PC-3 (cell line): Measurements from ENCODE around the gene CD244.

Source experiments
- EZH2phosphoT487 ChIP-seq: fragments of 300-600 bp; sonication (generic); IDR thresholded peaks from 2 replicates; pipeline ENCODE4 v1.6.1; 2018; ENCODE audit warnings: mild to moderate bottlenecking, antibody characterized with exemption, low read length, borderline replicate concordance
- TF ChIP-seq, protein P1 (sequence below): fragments of 300-600 bp; sonication (generic); conservative IDR thresholded peaks from 2 replicates; pipeline ENCODE4 v1.5.1; 2017; ENCODE audit warnings: antibody characterized with exemption, low read depth, mild to moderate bottlenecking, low read length

DNA sequence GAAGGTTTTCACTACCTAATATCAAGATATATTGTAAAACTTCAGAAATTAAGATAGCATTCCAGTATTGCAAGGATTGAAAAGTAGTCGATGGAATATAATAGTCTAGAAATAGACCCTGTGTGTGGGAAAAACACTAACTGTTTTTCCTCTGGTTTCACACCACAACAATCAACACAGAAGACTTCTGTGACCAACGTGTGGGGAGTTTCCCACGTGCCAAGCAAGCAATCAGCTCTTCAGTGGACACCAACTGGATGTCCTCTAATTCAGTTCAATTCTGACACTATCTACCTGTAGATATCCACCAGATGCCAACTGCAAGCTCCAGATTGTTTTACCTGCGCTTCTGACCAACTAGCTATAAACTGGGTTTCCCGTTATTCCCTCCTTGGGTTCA, 12.1 kb downstream of the CD244 start:
- TF ChIP-seq, protein P1, sequence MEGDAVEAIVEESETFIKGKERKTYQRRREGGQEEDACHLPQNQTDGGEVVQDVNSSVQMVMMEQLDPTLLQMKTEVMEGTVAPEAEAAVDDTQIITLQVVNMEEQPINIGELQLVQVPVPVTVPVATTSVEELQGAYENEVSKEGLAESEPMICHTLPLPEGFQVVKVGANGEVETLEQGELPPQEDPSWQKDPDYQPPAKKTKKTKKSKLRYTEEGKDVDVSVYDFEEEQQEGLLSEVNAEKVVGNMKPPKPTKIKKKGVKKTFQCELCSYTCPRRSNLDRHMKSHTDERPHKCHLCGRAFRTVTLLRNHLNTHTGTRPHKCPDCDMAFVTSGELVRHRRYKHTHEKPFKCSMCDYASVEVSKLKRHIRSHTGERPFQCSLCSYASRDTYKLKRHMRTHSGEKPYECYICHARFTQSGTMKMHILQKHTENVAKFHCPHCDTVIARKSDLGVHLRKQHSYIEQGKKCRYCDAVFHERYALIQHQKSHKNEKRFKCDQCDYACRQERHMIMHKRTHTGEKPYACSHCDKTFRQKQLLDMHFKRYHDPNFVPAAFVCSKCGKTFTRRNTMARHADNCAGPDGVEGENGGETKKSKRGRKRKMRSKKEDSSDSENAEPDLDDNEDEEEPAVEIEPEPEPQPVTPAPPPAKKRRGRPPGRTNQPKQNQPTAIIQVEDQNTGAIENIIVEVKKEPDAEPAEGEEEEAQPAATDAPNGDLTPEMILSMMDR: no peak
- TF ChIP-seq EZH2phosphoT487: no peak
